Fibroblast of lung (primary cell): ENCODE data around the gene NUAK2.

ENCODE experiments used
- EZH2 ChIP-seq: IDR thresholded peaks from 2 replicates; pipeline ENCODE4 v1.5.1; 2012; ENCODE audit warnings: low read length, control low read depth, mild to moderate bottlenecking; ENCODE audit errors: missing control alignments
- TF ChIP-seq, protein P1 (sequence below), 2 donors: IDR thresholded peaks in 1 of 2; conservative IDR thresholded peaks in 1 of 2; 1 replicate in 1 of 2; 2 replicates in 1 of 2; pipeline ENCODE4 v1.5.1; 2011 to 2012; ENCODE audit warnings: low read length in 2 of 2, control low read depth in 1 of 2, inconsistent platforms in 1 of 2, low read depth in 1 of 2, mild to moderate bottlenecking in 1 of 2

- no peak for TF ChIP-seq EZH2
- TF ChIP-seq, protein P1, sequence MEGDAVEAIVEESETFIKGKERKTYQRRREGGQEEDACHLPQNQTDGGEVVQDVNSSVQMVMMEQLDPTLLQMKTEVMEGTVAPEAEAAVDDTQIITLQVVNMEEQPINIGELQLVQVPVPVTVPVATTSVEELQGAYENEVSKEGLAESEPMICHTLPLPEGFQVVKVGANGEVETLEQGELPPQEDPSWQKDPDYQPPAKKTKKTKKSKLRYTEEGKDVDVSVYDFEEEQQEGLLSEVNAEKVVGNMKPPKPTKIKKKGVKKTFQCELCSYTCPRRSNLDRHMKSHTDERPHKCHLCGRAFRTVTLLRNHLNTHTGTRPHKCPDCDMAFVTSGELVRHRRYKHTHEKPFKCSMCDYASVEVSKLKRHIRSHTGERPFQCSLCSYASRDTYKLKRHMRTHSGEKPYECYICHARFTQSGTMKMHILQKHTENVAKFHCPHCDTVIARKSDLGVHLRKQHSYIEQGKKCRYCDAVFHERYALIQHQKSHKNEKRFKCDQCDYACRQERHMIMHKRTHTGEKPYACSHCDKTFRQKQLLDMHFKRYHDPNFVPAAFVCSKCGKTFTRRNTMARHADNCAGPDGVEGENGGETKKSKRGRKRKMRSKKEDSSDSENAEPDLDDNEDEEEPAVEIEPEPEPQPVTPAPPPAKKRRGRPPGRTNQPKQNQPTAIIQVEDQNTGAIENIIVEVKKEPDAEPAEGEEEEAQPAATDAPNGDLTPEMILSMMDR (conservative IDR thresholded peaks at IDR 0.05 in 1 of 2, IDR thresholded peaks at IDR 0.05 in 1 of 2; ENCODE audit: low read depth in 1 of 2, low read length in 2 of 2), result no peak
Observed at GRCh38 chr1:205365945-205366463, 44.5 kb upstream of the NUAK2 start.
